ENCODE measurements around the gene ELK3.

DNA sequence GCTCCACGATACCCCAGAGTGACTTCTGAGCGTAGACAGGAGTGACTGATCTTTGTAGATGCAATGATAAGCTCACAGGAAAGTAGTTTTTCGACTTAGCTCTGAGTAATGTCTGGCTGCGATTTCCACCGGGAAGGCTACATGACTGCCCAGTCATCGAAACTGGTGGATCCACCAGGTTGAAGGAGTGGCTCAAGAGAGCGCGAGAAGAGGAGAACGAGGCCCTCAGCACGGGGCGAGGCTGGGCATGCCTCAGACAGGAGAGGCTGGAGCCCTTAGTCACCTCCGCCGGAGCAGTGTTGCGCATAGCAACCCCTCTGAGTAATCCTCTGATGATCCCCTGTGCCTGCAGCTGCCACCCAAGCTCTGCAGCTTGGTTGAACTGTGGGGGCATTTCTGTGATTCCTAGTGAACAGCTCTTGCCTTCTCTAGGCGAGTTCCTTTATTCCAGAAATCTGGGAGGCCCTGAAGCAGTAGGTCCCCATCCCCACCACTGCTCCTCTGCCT is 25.6 kb downstream of the ELK3 start:
- no peak for TF ChIP-seq CTCF (conservative IDR thresholded peaks at IDR 0.05; ENCODE audit: low read length)
- TF ChIP-seq EZH2phosphoT487 (IDR thresholded peaks at IDR 0.05; ENCODE audit: borderline replicate concordance): no peak

Data from Loucy (cell line).